SK-N-SH (cell line): ENCODE measurements around the gene SLC9C1.

Source experiments
- EZH2phosphoT487 ChIP-seq: fragments of 200-600 bp; sonication (generic); IDR thresholded peaks from 2 replicates; pipeline ENCODE4 v1.6.1; 2017; ENCODE audit warnings: low read depth, mixed run types, mild to moderate bottlenecking, antibody characterized with exemption, moderate library complexity, borderline replicate concordance
- TF ChIP-seq, protein P1 (sequence below): IDR thresholded peaks from 2 replicates; pipeline ENCODE4 v1.6.1; 2012; ENCODE audit warnings: mild to moderate bottlenecking, low read depth, low read length, moderate library complexity
- TF ChIP-seq, protein P2 (sequence below): fragments of 150-350 bp; IDR thresholded peaks from 2 replicates; pipeline ENCODE4 v1.6.1; 2016; ENCODE audit warnings: mild to moderate bottlenecking, low read depth, low read length

DNA sequence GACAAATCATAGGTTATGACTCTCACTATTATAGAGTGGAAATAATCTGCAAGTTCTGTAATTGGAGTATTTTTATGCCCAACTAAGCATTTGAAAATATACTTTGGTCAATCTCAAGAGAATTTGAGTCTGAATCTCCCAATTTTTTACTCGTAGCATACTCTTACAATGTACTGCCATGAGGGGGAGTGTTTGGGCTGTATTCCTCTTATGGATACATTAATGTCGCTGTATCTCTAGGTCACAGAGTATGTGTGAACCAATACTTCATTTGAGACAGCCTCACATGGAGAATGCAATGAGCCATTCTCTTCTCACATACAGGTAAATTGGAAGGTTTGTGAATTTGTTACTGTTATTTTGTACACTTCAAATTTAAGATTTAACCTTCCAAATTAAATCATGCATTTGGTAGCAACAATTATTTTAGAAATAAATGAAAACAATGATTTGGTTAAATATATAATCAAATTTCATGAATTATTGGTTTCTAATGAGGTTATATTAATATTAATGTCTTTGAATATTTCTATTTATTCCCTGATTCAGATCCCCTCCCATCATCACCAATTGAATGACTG lies 33.4 kb upstream of the SLC9C1 start:
- TF ChIP-seq EZH2phosphoT487 = no peak
- TF ChIP-seq, protein P1, sequence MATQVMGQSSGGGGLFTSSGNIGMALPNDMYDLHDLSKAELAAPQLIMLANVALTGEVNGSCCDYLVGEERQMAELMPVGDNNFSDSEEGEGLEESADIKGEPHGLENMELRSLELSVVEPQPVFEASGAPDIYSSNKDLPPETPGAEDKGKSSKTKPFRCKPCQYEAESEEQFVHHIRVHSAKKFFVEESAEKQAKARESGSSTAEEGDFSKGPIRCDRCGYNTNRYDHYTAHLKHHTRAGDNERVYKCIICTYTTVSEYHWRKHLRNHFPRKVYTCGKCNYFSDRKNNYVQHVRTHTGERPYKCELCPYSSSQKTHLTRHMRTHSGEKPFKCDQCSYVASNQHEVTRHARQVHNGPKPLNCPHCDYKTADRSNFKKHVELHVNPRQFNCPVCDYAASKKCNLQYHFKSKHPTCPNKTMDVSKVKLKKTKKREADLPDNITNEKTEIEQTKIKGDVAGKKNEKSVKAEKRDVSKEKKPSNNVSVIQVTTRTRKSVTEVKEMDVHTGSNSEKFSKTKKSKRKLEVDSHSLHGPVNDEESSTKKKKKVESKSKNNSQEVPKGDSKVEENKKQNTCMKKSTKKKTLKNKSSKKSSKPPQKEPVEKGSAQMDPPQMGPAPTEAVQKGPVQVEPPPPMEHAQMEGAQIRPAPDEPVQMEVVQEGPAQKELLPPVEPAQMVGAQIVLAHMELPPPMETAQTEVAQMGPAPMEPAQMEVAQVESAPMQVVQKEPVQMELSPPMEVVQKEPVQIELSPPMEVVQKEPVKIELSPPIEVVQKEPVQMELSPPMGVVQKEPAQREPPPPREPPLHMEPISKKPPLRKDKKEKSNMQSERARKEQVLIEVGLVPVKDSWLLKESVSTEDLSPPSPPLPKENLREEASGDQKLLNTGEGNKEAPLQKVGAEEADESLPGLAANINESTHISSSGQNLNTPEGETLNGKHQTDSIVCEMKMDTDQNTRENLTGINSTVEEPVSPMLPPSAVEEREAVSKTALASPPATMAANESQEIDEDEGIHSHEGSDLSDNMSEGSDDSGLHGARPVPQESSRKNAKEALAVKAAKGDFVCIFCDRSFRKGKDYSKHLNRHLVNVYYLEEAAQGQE = no peak
- TF ChIP-seq, protein P2, sequence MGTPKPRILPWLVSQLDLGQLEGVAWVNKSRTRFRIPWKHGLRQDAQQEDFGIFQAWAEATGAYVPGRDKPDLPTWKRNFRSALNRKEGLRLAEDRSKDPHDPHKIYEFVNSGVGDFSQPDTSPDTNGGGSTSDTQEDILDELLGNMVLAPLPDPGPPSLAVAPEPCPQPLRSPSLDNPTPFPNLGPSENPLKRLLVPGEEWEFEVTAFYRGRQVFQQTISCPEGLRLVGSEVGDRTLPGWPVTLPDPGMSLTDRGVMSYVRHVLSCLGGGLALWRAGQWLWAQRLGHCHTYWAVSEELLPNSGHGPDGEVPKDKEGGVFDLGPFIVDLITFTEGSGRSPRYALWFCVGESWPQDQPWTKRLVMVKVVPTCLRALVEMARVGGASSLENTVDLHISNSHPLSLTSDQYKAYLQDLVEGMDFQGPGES = no peak
